Measurements from ENCODE around the gene SKI. TPM values are rescaled to one million over a fixed set of nuclear protein-coding genes. Genes with fewer than 3 reads are reported as not detected.

SKI gene
- total RNA-seq, 4 donors from 2014 or later, result 60.2 to 157 (median 79.0) TPM

DNA sequence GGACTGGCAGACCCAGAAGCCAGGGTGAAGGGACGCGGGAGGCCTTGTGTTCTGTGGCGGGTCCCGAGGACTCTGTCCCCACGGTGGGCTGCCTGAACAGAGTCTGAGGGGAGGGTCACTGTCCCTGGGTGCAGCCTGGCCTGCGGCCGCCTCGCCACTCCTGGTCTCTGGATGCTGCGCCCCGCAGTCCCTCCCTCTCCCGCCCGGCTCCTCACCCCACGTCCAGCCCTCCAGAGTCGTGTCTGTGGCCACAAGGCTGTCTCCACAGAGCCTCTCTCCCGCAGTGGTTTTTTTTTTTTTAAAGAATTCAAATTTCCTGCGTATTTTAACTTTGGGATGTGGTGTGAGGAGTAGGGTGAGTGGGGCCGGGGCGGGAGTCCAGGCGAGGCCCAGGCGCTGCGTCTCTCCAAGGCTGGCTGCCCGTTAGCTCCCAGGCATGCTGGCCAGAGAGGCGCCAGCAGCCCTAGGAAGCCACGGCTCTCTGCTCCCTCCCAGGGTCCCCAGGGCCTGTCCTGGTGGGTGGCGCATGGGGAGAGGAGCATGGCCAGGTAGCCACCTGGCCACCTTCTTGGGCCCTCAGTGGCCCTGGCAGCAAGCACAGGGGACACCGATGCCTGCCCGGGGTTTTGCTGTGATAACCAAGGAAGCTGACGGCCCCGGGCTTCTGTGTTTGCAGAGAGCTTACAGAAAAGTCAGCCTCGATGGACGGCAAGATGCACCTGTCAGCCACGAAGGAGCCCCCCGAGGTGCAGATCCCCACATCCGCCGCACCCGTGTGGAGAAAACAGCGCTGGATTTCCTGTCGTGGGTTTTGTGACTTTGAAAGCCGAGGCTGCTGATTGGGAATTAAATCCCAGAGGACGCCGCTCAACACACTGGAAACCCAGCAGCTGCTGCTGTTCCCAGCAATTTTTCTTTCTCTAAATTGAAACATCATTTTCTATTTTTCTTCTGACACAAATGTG is 90.5 kb downstream of the SKI start:
- TF ChIP-seq, protein P1, sequence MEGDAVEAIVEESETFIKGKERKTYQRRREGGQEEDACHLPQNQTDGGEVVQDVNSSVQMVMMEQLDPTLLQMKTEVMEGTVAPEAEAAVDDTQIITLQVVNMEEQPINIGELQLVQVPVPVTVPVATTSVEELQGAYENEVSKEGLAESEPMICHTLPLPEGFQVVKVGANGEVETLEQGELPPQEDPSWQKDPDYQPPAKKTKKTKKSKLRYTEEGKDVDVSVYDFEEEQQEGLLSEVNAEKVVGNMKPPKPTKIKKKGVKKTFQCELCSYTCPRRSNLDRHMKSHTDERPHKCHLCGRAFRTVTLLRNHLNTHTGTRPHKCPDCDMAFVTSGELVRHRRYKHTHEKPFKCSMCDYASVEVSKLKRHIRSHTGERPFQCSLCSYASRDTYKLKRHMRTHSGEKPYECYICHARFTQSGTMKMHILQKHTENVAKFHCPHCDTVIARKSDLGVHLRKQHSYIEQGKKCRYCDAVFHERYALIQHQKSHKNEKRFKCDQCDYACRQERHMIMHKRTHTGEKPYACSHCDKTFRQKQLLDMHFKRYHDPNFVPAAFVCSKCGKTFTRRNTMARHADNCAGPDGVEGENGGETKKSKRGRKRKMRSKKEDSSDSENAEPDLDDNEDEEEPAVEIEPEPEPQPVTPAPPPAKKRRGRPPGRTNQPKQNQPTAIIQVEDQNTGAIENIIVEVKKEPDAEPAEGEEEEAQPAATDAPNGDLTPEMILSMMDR (IDR thresholded peaks at IDR 0.05), result no peak
- TF ChIP-seq EP300 (IDR thresholded peaks at IDR 0.05) (no peak), POLR2AphosphoS5 (IDR thresholded peaks at IDR 0.05) (no peak), POLR2A (IDR thresholded peaks at IDR 0.05) (no peak)
- Histone ChIP-seq H3K27ac (peak overlapping the region in 3 of 4 donors; percentile 93 to 97 (median 96)), H3K36me3 (no peaks in the 10 kb centered on the region), H3K4me1 (peaks cover 5 to 100% (median 65%) of the 10 kb centered on the region in 3 donors), H3K9me3 (no peaks in the 10 kb centered on the region), H3K27me3 (no peaks in the 10 kb centered on the region), H3K4me3 (no peak overlapping the region)
- no peak for ATAC-seq
- 67% methylated on average over 9 of the region's 41 CpGs; no CpG with 5 or more reads in 1 of the 2 donors for WGBS, 2 donors (ENCODE audit: low coverage in 1 of 2)

DNA sequence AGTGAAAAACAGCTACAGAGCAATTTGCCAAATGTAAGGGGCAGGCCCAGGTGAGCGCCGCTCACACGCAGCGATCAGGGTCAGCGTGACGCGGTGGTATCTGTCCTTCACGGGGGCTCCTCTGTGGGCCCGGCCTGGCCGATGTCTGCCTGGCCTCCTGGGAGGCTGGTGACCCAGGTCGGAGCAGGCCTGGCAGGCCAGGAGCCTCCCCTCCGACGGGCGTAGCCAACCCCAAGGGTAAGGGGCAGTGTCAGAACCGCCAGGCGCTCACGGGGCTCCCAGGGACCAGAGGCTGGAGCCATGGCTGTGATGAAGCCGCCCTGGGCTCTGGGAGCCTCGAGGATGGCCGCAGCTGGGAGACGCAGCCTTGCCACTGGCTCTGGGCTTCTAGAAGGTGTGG is 91.2 kb downstream of the SKI start:
- Histone ChIP-seq H3K4me1 (peaks cover 5 to 95% (median 58%) of the 10 kb centered on the region in 3 donors), H3K9me3 (no peaks in the 10 kb centered on the region), H3K36me3 (no peaks in the 10 kb centered on the region), H3K27me3 (no peaks in the 10 kb centered on the region), H3K4me3 (no peak overlapping the region), H3K27ac (peak overlapping the region in 3 of 4 donors; percentile 93 to 97 (median 96))
- no peak for TF ChIP-seq POLR2A (IDR thresholded peaks at IDR 0.05)
- TF ChIP-seq POLR2AphosphoS5 (IDR thresholded peaks at IDR 0.05), result no peak
- TF ChIP-seq EP300 (IDR thresholded peaks at IDR 0.05), result no peak
- TF ChIP-seq, protein P1 (IDR thresholded peaks at IDR 0.05), result no peak
- WGBS, 2 donors (ENCODE audit: low coverage in 1 of 2), result 72% methylated on average over 10 of the region's 21 CpGs; no CpG with 5 or more reads in 1 of the 2 donors
- ATAC-seq, result no peak

DNA sequence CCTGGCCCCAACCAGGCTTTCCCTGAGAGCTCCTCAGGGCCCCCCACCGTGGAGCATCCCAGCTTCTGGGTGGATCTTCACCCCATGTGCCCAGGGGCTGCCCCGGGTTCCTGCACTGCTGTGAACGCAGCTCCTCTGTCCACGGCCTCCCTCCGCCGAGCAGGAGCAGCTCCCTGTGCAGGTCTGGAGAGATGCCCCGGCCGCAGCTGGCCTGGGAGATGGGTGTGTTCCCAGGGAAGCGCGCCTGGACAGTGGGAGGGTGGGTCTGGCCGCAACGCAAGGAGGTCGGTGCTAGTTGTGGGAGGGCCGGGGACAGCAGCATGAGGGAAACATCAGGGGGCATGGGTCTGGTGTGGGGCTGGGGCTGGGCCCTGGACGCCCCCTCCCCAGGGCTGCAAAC is 91.9 kb downstream of the SKI start:
- H3K9me3 ChIP-seq, result no peaks in the 10 kb centered on the region
- peak overlapping the region in 3 of 4 donors; percentile 93 to 97 (median 96) for H3K27ac ChIP-seq
- TF ChIP-seq POLR2AphosphoS5 (IDR thresholded peaks at IDR 0.05) (no peak), EP300 (IDR thresholded peaks at IDR 0.05) (no peak), POLR2A (IDR thresholded peaks at IDR 0.05) (no peak)
- TF ChIP-seq, protein P1 (IDR thresholded peaks at IDR 0.05), result no peak
- no peak overlapping the region for H3K4me3 ChIP-seq
- peaks cover 5 to 88% (median 58%) of the 10 kb centered on the region in 3 donors for H3K4me1 ChIP-seq
- H3K36me3 ChIP-seq, result no peaks in the 10 kb centered on the region
- no peaks in the 10 kb centered on the region for H3K27me3 ChIP-seq
- 20 to 80% methylated on average over 1 of the region's 15 CpGs for whole genome bisulfite sequencing, 2 donors (ENCODE audit: low coverage in 1 of 2)
- ATAC-seq, result no peak

DNA sequence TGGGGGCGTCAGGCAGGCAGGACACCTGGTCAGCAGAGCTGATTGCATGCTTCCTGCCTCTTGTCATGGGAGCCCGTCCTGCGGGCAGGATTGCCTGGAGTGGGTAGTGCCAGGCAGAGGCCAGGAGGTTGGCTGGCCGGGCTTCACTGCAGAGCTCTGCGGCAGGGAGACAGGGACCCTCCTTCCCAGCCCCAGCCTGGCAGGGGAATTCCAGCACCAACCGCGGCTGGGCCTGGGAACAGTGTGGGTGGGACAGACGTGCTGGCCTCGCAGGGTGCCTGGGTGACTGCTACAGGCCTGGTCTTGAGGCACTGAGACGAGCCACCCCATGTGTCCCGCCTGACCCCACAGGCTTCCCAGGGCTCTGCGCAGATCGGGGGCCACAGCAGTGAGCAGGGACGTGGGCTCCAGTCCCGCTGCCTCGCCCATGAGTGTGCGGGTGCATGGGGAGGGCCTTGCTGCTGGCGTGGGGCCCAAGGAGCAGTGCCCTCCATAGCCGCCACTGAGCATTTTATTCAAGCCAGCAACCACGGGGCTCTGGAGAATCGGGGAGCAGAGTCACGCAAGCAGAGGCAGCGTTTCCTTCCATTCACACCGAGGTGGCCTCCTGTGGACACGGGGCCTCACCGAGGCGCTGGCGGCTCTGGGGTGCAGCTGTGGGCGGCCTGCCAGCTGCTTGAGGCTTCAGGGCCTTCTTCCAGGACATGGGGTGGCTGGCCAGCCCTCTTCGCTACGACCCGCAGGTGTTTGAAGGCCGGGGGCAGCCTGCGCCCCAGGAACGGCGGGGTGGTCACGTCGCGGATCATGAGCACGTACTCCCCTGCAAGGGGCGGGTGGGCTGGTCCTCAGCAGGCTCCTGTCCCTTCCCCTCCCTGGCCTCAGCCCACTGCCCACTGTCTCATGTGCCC is 92.9 kb downstream of the SKI start:
- Histone ChIP-seq H3K27ac (peak overlapping the region; percentile 78 to 97 (median 94)), H3K4me3 (no peak overlapping the region), H3K36me3 (no peaks in the 10 kb centered on the region), H3K27me3 (no peaks in the 10 kb centered on the region), H3K4me1 (peaks cover 5 to 78% (median 49%) of the 10 kb centered on the region in 3 donors), H3K9me3 (no peaks in the 10 kb centered on the region)
- TF ChIP-seq, protein P1 (IDR thresholded peaks at IDR 0.05), result no peak
- TF ChIP-seq POLR2A (IDR thresholded peaks at IDR 0.05) (no peak), EP300 (IDR thresholded peaks at IDR 0.05) (no peak), POLR2AphosphoS5 (IDR thresholded peaks at IDR 0.05) (no peak)
- no CpG with 5 or more reads among the region's 41 CpGs for WGBS, 2 donors (ENCODE audit: low coverage in 1 of 2)
- no peak for ATAC-seq
